GM23338 (cell line): ENCODE data around the gene TCF3. TPM values are rescaled to one million over a fixed set of nuclear protein-coding genes. Genes with fewer than 3 reads are reported as not detected.

Experiments
- ATAC-seq: fragments of 200-7000 bp; cut with Tn5 transposase; 3 replicates; pipeline ENCODE4 v1.9.1; 2020
- DNase-seq: peaks from one replicate; pipeline ENCODE4 v3.0.0-alpha.2; 2015; ENCODE audit warnings: low spot score
- H2AFZ ChIP-seq: fragments of 200-600 bp; sonication (generic); 2 replicates; pipeline ENCODE4 v1.8.0; 2016; ENCODE audit warnings: antibody characterized with exemption, mild to moderate bottlenecking, moderate library complexity
- H3F3A ChIP-seq: fragments of 200-600 bp; sonication (generic); replicated peaks from 2 replicates; pipeline ENCODE4 v1.8.0; 2017; ENCODE audit warnings: antibody characterized with exemption, mixed run types, low read depth
- H3K27ac ChIP-seq: fragments of 200-600 bp; sonication (generic); 2 replicates; pipeline ENCODE4 v1.6.1; 2016; ENCODE audit warnings: low read depth
- H3K27me3 ChIP-seq: fragments of 200-600 bp; sonication (generic); 2 replicates; pipeline ENCODE4 v1.8.0; 2016; ENCODE audit warnings: mild to moderate bottlenecking, mixed run types, moderate library complexity; ENCODE audit not compliant: insufficient read depth
- H3K36me3 ChIP-seq: fragments of 200-600 bp; sonication (generic); 2 replicates; pipeline ENCODE4 v1.8.0; 2016; ENCODE audit warnings: mild to moderate bottlenecking; ENCODE audit not compliant: insufficient read depth
- H3K4me1 ChIP-seq: fragments of 200-600 bp; sonication (generic); 2 replicates; pipeline ENCODE4 v1.8.0; 2016; ENCODE audit warnings: mild to moderate bottlenecking, moderate library complexity; ENCODE audit not compliant: insufficient read depth
- H3K4me2 ChIP-seq: fragments of 200-600 bp; sonication (generic); 2 replicates; pipeline ENCODE4 v1.7.1; 2017; ENCODE audit warnings: mixed run types
- H3K4me3 ChIP-seq: fragments of 200-600 bp; sonication (generic); 2 replicates; pipeline ENCODE4 v1.6.1; 2016; ENCODE audit warnings: mixed run types
- H3K79me2 ChIP-seq: fragments of 200-600 bp; sonication (generic); replicated peaks from 2 replicates; pipeline ENCODE4 v1.8.0; 2017; ENCODE audit warnings: mild to moderate bottlenecking; ENCODE audit not compliant: insufficient read depth
- H3K9me2 ChIP-seq: fragments of 200-600 bp; sonication (generic); 2 replicates; pipeline ENCODE4 v1.8.0; 2017; ENCODE audit not compliant: insufficient read depth
- H4K20me1 ChIP-seq: fragments of 200-600 bp; sonication (generic); replicated peaks from 2 replicates; pipeline ENCODE4 v1.8.0; 2017; ENCODE audit warnings: mild to moderate bottlenecking; ENCODE audit not compliant: insufficient read depth
- H3K27ac Mint-ChIP-seq: 2 replicates; pipeline ENCODE4 v1.8.0; 2020; ENCODE audit warnings: inconsistent platforms, mild to moderate bottlenecking, moderate library complexity, mixed read lengths
- H3K27me3 Mint-ChIP-seq: 3 replicates; pipeline ENCODE4 v1.8.0; 2022; ENCODE audit warnings: low read depth, mild to moderate bottlenecking, moderate library complexity, mixed read lengths, inconsistent platforms; ENCODE audit not compliant: insufficient read depth, poor library complexity
- H3K36me3 Mint-ChIP-seq: 3 replicates; pipeline ENCODE4 v1.8.0; 2021; ENCODE audit warnings: low read depth, mild to moderate bottlenecking, inconsistent platforms, moderate library complexity, mixed read lengths
- H3K4me1 Mint-ChIP-seq: 3 replicates; pipeline ENCODE4 v1.8.0; 2020; ENCODE audit warnings: mild to moderate bottlenecking, inconsistent platforms, mixed read lengths
- H3K4me3 Mint-ChIP-seq: 3 replicates; pipeline ENCODE4 v1.8.0; 2021; ENCODE audit warnings: moderate library complexity, mild to moderate bottlenecking, inconsistent platforms, mixed read lengths
- H3K9me3 Mint-ChIP-seq: 3 replicates; pipeline ENCODE4 v1.8.0; 2020; ENCODE audit warnings: moderate library complexity, mild to moderate bottlenecking, inconsistent platforms, mixed read lengths
- CREB1 ChIP-seq: fragments of 250-450 bp; sonication (Bioruptor Pico); IDR thresholded peaks from 2 replicates; pipeline ENCODE4 v1.5.0; 2020; ENCODE audit warnings: low read depth, mild to moderate bottlenecking, moderate library complexity
- EZH2 ChIP-seq: fragments of 200-600 bp; sonication (generic); IDR thresholded peaks from one replicate; pipeline ENCODE4 v1.8.0; 2017; ENCODE audit warnings: antibody characterized with exemption, mild to moderate bottlenecking, low read depth; ENCODE audit not compliant: unreplicated experiment
- EZH2phosphoT487 ChIP-seq: fragments of 200-600 bp; sonication (generic); IDR thresholded peaks from one replicate; pipeline ENCODE4 v1.8.1; 2018; ENCODE audit warnings: antibody characterized with exemption; ENCODE audit not compliant: unreplicated experiment
- JUNB ChIP-seq: IDR thresholded peaks from one replicate; pipeline ENCODE4 v1.6.1; 2016; ENCODE audit warnings: antibody characterized with exemption; ENCODE audit not compliant: unreplicated experiment
- NANOG ChIP-seq: IDR thresholded peaks from 2 replicates; pipeline ENCODE4 v1.6.1; 2016; ENCODE audit warnings: antibody characterized with exemption, borderline replicate concordance
- POLR2AphosphoS5 ChIP-seq: IDR thresholded peaks from 2 replicates; pipeline ENCODE4 v1.6.1; 2016; ENCODE audit warnings: antibody characterized with exemption, low read depth
- STAT1 ChIP-seq: IDR thresholded peaks from one replicate; pipeline ENCODE4 v1.6.1; 2016; ENCODE audit warnings: antibody characterized with exemption; ENCODE audit not compliant: unreplicated experiment
- ZNF114 ChIP-seq: fragments of 250-450 bp; sonication (Bioruptor Pico); IDR thresholded peaks from 2 replicates; pipeline ENCODE4 v1.5.0; 2020; ENCODE audit warnings: mild to moderate bottlenecking, moderate library complexity
- ZNF331 ChIP-seq: fragments of 250-450 bp; sonication (Bioruptor Pico); IDR thresholded peaks from 2 replicates; pipeline ENCODE4 v1.5.0; 2020; ENCODE audit warnings: low read depth, mild to moderate bottlenecking, moderate library complexity
- polyA plus RNA-seq: library from polyadenylated mRNA; unstranded; fragments of >200 nt; fragmentation: Nextera tagmentation; extraction: Ambion mirVana; gene quantifications from 2 replicates; pipeline ENCODE4 v1.2.1, GENCODE V29; 2016
- total RNA-seq: library from RNA; depleted of rRNA; stranded (reverse); fragments of >200 nt; shearing (Covaris generic); gene quantifications from 2 replicates; pipeline ENCODE4 v1.2.3, GENCODE V29; 2014
- TF ChIP-seq, protein P1 (sequence below): fragments of 250-450 bp; sonication (Bioruptor Pico); IDR thresholded peaks from 2 replicates; pipeline ENCODE4 v1.5.0; 2020; ENCODE audit warnings: mild to moderate bottlenecking, moderate library complexity
- TF ChIP-seq, protein P2 (sequence below): IDR thresholded peaks from 2 replicates; pipeline ENCODE4 v1.6.1; 2016; ENCODE audit warnings: antibody characterized with exemption
- TF ChIP-seq, protein P3 (sequence below): IDR thresholded peaks from one replicate; pipeline ENCODE4 v1.6.1; 2018; ENCODE audit warnings: antibody characterized with exemption; ENCODE audit not compliant: unreplicated experiment

TCF3 gene
- total and polyA plus RNA-seq, 2 experiments from 2014 or later: 166 to 383 TPM

DNA sequence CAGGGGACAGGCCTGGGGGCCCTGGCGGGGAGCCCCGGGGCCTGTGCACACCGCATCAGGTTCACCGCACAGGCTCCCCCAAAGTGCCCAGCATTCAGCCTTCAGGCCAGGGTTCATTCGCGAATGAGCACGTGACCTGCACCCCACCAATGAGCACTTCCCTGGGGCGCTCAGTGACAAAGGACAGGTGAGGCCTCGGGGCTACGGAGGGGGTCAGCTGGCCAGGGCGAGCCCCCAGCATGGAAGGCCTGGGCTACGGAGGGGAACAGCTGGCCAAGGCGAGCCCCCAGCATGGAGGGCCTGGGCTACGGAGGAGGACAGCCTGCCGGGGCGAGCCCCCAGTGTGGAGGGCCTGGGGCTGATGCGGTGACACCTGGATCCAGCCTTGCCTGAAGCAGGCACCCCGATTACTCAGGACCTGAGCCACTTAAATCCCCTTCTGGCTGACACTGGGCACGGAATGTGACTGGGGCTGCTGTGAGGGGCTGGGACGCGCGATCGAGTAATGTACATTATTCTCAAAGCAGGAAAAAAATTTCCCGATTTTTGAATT is 23.1 kb downstream of the TCF3 start:
- no peak overlapping the region for H3K4me2 ChIP-seq
- H3K27ac ChIP-seq: no peak overlapping the region
- ATAC-seq: no peak
- peaks cover 34% of the 10 kb centered on the region for H3K36me3 Mint-ChIP-seq
- peaks cover 13% of the 10 kb centered on the region for H3K27me3 Mint-ChIP-seq
- H3K36me3 ChIP-seq: peaks cover 5% of the 10 kb centered on the region; the same call in 1 of the 2 replicates
- TF ChIP-seq ZNF114 (CRISPR knock-in tag) (no peak), JUNB (no peak)
- peaks cover under 1% of the 10 kb centered on the region; the same call in 2 of the 3 replicates for H3K4me1 Mint-ChIP-seq
- DNase-seq: no peak
- H4K20me1 ChIP-seq: peaks cover 25% of the 10 kb centered on the region
- no peak overlapping the region for H3K4me3 ChIP-seq
- H3K79me2 ChIP-seq: peaks cover 5% of the 10 kb centered on the region
- H3K9me3 Mint-ChIP-seq: no peaks in the 10 kb centered on the region
- no peak overlapping the region for H3K4me3 Mint-ChIP-seq
- peaks cover 9% of the 10 kb centered on the region; the same call in 1 of the 2 replicates for H3F3A ChIP-seq
- no peaks in the 10 kb centered on the region for H3K4me1 ChIP-seq
- H3K9me2 ChIP-seq: no peaks in the 10 kb centered on the region
- no peaks in the 10 kb centered on the region for H3K27me3 ChIP-seq
- H3K27ac Mint-ChIP-seq: no peak overlapping the region
- H2AFZ ChIP-seq: no peak overlapping the region

DNA sequence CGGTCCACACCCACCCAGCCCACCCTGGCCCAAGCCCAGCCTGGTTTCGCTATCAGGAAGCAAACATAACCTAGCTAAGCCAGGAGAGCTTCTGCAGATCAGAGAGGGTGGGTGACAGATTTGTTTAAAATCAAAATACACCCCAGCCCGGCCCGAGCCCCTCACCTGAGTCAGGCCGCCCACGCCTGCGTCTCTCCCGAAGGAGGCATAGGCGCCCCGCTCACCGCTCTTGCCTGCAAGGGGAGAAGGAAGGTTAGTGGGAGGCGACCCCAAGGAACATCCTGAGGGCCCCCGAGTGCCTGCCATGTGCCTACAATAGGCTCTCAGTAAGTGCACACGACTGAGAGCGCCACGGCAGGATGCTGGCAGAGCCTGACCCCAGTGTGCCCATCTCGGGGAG is 25.2 kb downstream of the TCF3 start:
- H3K4me3 Mint-ChIP-seq: no peak overlapping the region
- no peak overlapping the region for H2AFZ ChIP-seq
- TF ChIP-seq ZNF114 (CRISPR knock-in tag): no peak
- TF ChIP-seq, protein P1, sequence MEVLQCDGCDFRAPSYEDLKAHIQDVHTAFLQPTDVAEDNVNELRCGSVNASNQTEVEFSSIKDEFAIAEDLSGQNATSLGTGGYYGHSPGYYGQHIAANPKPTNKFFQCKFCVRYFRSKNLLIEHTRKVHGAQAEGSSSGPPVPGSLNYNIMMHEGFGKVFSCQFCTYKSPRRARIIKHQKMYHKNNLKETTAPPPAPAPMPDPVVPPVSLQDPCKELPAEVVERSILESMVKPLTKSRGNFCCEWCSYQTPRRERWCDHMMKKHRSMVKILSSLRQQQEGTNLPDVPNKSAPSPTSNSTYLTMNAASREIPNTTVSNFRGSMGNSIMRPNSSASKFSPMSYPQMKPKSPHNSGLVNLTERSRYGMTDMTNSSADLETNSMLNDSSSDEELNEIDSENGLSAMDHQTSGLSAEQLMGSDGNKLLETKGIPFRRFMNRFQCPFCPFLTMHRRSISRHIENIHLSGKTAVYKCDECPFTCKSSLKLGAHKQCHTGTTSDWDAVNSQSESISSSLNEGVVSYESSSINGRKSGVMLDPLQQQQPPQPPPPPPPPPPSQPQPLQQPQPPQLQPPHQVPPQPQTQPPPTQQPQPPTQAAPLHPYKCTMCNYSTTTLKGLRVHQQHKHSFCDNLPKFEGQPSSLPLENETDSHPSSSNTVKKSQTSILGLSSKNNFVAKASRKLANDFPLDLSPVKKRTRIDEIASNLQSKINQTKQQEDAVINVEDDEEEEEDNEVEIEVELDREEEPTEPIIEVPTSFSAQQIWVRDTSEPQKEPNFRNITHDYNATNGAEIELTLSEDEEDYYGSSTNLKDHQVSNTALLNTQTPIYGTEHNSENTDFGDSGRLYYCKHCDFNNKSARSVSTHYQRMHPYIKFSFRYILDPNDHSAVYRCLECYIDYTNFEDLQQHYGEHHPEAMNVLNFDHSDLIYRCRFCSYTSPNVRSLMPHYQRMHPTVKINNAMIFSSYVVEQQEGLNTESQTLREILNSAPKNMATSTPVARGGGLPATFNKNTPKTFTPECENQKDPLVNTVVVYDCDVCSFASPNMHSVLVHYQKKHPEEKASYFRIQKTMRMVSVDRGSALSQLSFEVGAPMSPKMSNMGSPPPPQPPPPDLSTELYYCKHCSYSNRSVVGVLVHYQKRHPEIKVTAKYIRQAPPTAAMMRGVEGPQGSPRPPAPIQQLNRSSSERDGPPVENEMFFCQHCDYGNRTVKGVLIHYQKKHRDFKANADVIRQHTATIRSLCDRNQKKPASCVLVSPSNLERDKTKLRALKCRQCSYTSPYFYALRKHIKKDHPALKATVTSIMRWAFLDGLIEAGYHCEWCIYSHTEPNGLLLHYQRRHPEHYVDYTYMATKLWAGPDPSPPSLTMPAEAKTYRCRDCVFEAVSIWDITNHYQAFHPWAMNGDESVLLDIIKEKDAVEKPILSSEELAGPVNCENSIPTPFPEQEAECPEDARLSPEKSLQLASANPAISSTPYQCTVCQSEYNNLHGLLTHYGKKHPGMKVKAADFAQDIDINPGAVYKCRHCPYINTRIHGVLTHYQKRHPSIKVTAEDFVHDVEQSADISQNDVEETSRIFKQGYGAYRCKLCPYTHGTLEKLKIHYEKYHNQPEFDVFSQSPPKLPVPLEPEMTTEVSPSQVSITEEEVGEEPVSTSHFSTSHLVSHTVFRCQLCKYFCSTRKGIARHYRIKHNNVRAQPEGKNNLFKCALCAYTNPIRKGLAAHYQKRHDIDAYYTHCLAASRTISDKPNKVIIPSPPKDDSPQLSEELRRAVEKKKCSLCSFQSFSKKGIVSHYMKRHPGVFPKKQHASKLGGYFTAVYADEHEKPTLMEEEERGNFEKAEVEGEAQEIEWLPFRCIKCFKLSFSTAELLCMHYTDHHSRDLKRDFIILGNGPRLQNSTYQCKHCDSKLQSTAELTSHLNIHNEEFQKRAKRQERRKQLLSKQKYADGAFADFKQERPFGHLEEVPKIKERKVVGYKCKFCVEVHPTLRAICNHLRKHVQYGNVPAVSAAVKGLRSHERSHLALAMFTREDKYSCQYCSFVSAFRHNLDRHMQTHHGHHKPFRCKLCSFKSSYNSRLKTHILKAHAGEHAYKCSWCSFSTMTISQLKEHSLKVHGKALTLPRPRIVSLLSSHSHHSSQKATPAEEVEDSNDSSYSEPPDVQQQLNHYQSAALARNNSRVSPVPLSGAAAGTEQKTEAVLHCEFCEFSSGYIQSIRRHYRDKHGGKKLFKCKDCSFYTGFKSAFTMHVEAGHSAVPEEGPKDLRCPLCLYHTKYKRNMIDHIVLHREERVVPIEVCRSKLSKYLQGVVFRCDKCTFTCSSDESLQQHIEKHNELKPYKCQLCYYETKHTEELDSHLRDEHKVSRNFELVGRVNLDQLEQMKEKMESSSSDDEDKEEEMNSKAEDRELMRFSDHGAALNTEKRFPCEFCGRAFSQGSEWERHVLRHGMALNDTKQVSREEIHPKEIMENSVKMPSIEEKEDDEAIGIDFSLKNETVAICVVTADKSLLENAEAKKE (CRISPR knock-in tag): no peak
- no peak for TF ChIP-seq CREB1 (CRISPR knock-in tag)
- TF ChIP-seq EZH2: no peak
- TF ChIP-seq JUNB: no peak
- TF ChIP-seq, protein P2, sequence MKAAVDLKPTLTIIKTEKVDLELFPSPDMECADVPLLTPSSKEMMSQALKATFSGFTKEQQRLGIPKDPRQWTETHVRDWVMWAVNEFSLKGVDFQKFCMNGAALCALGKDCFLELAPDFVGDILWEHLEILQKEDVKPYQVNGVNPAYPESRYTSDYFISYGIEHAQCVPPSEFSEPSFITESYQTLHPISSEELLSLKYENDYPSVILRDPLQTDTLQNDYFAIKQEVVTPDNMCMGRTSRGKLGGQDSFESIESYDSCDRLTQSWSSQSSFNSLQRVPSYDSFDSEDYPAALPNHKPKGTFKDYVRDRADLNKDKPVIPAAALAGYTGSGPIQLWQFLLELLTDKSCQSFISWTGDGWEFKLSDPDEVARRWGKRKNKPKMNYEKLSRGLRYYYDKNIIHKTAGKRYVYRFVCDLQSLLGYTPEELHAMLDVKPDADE: no peak
- TF ChIP-seq POLR2AphosphoS5: no peak
- TF ChIP-seq NANOG: no peak
- TF ChIP-seq, protein P3, sequence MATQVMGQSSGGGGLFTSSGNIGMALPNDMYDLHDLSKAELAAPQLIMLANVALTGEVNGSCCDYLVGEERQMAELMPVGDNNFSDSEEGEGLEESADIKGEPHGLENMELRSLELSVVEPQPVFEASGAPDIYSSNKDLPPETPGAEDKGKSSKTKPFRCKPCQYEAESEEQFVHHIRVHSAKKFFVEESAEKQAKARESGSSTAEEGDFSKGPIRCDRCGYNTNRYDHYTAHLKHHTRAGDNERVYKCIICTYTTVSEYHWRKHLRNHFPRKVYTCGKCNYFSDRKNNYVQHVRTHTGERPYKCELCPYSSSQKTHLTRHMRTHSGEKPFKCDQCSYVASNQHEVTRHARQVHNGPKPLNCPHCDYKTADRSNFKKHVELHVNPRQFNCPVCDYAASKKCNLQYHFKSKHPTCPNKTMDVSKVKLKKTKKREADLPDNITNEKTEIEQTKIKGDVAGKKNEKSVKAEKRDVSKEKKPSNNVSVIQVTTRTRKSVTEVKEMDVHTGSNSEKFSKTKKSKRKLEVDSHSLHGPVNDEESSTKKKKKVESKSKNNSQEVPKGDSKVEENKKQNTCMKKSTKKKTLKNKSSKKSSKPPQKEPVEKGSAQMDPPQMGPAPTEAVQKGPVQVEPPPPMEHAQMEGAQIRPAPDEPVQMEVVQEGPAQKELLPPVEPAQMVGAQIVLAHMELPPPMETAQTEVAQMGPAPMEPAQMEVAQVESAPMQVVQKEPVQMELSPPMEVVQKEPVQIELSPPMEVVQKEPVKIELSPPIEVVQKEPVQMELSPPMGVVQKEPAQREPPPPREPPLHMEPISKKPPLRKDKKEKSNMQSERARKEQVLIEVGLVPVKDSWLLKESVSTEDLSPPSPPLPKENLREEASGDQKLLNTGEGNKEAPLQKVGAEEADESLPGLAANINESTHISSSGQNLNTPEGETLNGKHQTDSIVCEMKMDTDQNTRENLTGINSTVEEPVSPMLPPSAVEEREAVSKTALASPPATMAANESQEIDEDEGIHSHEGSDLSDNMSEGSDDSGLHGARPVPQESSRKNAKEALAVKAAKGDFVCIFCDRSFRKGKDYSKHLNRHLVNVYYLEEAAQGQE: no peak
- TF ChIP-seq EZH2phosphoT487: no peak
- TF ChIP-seq ZNF331 (CRISPR knock-in tag): no peak
- no peak for TF ChIP-seq STAT1

More for the DNA sequence above, 25.2 kb downstream of the TCF3 start:
- Histone ChIP-seq H3K9me2 (no peaks in the 10 kb centered on the region), H3K4me2 (no peak overlapping the region), H3F3A (peaks cover 12% of the 10 kb centered on the region; the same call in 1 of the 2 replicates), H3K27ac (no peak overlapping the region), H3K79me2 (peaks cover 9% of the 10 kb centered on the region), H3K36me3 (peaks cover 11% of the 10 kb centered on the region; the same call in 1 of the 2 replicates), H3K4me1 (no peaks in the 10 kb centered on the region), H3K27me3 (no peaks in the 10 kb centered on the region), H4K20me1 (peaks cover 29% of the 10 kb centered on the region), H3K4me3 (no peak overlapping the region)
- Mint-ChIP-seq H3K27me3 (peaks cover 18% of the 10 kb centered on the region), H3K27ac (no peak overlapping the region), H3K4me1 (peaks cover 8% of the 10 kb centered on the region), H3K9me3 (no peaks in the 10 kb centered on the region), H3K36me3 (peaks cover 40% of the 10 kb centered on the region)
- DNase-seq (no peak), ATAC-seq (no peak)
